PC-9 (cell line): Measurements from ENCODE around the gene SLC27A1.

ENCODE experiments used
- EZH2 ChIP-seq: fragments of 200-600 bp; sonication (generic); IDR thresholded peaks from 2 replicates; pipeline ENCODE4 v1.8.0; 2017; ENCODE audit warnings: antibody characterized with exemption, low read depth
- TF ChIP-seq, protein P1 (sequence below): fragments of 200-600 bp; sonication (generic); conservative IDR thresholded peaks from 2 replicates; pipeline ENCODE4 v1.6.1; 2017; ENCODE audit warnings: mixed run types, antibody characterized with exemption, mild to moderate bottlenecking, moderate library complexity

DNA sequence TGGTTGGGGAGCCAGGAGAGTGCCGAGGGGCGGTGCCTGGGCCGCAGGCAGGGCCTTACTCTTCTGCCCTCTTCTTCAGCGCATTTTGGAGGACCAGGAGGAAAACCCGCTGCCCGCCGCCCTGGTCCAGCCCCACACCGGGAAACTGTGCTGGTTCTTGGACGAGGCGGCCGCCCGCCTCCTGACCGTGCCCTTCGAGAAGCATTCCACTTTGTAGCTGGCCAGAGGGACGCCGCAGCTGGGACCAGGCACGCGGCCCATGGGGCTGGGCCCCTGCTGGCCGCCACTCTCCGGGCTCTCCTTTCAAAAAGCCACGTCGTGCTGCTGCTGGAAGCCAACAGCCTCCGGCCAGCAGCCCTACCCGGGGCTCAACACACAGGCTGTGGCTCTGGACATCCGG is 50.5 kb downstream of the SLC27A1 start:
- TF ChIP-seq, protein P1, sequence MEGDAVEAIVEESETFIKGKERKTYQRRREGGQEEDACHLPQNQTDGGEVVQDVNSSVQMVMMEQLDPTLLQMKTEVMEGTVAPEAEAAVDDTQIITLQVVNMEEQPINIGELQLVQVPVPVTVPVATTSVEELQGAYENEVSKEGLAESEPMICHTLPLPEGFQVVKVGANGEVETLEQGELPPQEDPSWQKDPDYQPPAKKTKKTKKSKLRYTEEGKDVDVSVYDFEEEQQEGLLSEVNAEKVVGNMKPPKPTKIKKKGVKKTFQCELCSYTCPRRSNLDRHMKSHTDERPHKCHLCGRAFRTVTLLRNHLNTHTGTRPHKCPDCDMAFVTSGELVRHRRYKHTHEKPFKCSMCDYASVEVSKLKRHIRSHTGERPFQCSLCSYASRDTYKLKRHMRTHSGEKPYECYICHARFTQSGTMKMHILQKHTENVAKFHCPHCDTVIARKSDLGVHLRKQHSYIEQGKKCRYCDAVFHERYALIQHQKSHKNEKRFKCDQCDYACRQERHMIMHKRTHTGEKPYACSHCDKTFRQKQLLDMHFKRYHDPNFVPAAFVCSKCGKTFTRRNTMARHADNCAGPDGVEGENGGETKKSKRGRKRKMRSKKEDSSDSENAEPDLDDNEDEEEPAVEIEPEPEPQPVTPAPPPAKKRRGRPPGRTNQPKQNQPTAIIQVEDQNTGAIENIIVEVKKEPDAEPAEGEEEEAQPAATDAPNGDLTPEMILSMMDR = no peak
- TF ChIP-seq EZH2 = no peak
